ENCODE measurements around the gene PHF19.

PHF19 gene

GRCh38 chr9:120852240-120853010, 24.6 kb downstream of the PHF19 start:
- DNase-seq (ENCODE audit: low spot score): no peak
- Histone ChIP-seq H3K27ac (no peak overlapping the region), H3K4me3 (no peak overlapping the region)
- no peak for TF ChIP-seq CTCF (IDR thresholded peaks at IDR 0.05)

GRCh38 chr9:120851449-120851848, 25.5 kb downstream of the PHF19 start:
- peak overlapping the region in 1 of 2 donors; percentile 30 for H3K27ac ChIP-seq
- TF ChIP-seq CTCF (IDR thresholded peaks at IDR 0.05): no peak
- H3K4me3 ChIP-seq: no peak overlapping the region
- DNase-seq (ENCODE audit: low spot score): no peak

- H3K4me3 ChIP-seq: no peak overlapping the region
- TF ChIP-seq CTCF (IDR thresholded peaks at IDR 0.05): no peak
- no peak for DNase-seq (ENCODE audit: low spot score)
- H3K27ac ChIP-seq: no peak overlapping the region
These were observed 26.7 kb downstream of the PHF19 start for GRCh38 chr9:120850315-120850714.

GRCh38 chr9:120846906-120847305, 30.1 kb downstream of the PHF19 start:
- no peak overlapping the region for H3K4me3 ChIP-seq
- H3K27ac ChIP-seq: no peak overlapping the region

GRCh38 chr9:120846251-120846889, 30.6 kb downstream of the PHF19 start:
- Histone ChIP-seq H3K4me3 (no peak overlapping the region), H3K27ac (no peak overlapping the region)
- no peak for DNase-seq (ENCODE audit: low spot score)
- no peak for TF ChIP-seq CTCF (IDR thresholded peaks at IDR 0.05)

More at GRCh38 chr9:120846906-120847305, 30.1 kb downstream of the PHF19 start:
- no peak for TF ChIP-seq CTCF (IDR thresholded peaks at IDR 0.05)
- DNase-seq (ENCODE audit: low spot score): no peak

GRCh38 chr9:120845255-120845654, 31.7 kb downstream of the PHF19 start:
- no peak for DNase-seq (ENCODE audit: low spot score)
- TF ChIP-seq CTCF (IDR thresholded peaks at IDR 0.05): no peak
- Histone ChIP-seq H3K4me3 (no peak overlapping the region), H3K27ac (no peak overlapping the region)

All from coronary artery (tissue), 2 donors.